ENCODE results near the gene CACNB4. TPM values are rescaled to one million over a fixed set of nuclear protein-coding genes. Genes with fewer than 3 reads are reported as not detected.

Gene CACNB4
- total and polyA plus RNA-seq, 10 of the 15 experiments (the other 5 are each of a cell fraction or from before 2014, with no cell fraction given), result 2.0 to 21.6 (median 9.3) TPM

DNA sequence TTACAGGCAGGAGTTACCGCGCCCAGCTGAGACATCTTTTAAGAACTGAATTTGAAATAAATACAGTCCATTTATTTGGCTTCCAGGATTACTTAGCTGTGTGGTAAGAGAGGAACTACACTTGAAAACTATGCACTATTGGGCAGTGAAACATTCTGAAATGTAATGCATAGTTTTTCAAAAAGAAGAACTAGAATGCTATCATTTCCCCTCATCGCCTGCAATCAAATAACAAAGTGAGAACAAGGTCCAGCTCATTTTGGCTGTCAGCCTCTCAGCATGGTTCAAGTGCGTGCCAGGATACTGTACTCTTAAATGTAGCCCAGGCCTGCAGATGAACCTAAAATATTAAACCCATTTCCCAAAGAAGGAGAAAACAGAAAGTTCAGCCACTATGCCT, 194.0 kb downstream of the CACNB4 start:
- ChIA-PET CTCF (interaction anchor here (1.2 kb wide), 1 partner anchor 9 kb away, joined by 4 read pairs; no protein-coding TSS in a partner anchor), RAD21 (ENCODE audit: unreplicated experiment) (interaction anchor here (1.3 kb wide), 1 partner anchor 27 kb away, joined by 3 read pairs; no protein-coding TSS in a partner anchor), POLR2A (no interaction called here), SMC1A (ENCODE audit: uncharacterized antibody, unreplicated experiment) (no interaction called here)
- no peaks in the 10 kb centered on the region for H3K9me3 ChIP-seq (replicated peaks; ENCODE audit: control insufficient read depth, insufficient read depth, low read length)
- H3K27ac ChIP-seq (ENCODE audit: control insufficient read depth, insufficient read depth), result no peak overlapping the region
- H3K9ac ChIP-seq (ENCODE audit: control insufficient read depth, insufficient read depth, low read length), result no peak overlapping the region
- WGBS (ENCODE audit: insufficient coverage, insufficient replicate concordance, low lambda C conversion rate, missing lambda C conversion rate), result 90% methylated on average over 4 of the region's 4 CpGs
- DNase-seq (ENCODE audit: low read depth, low spot score) (no peak), ATAC-seq (no peak), FAIRE-seq (no peak)
- in situ Hi-C loops (cut with MboI) (no loop called here), intact Hi-C loops (cut with micrococcal nuclease; ENCODE audit: unreplicated experiment) (no loop called here)
- no TSS peak for BruUV-seq (replicated peaks)
- no peaks in the 10 kb centered on the region for H4K20me1 ChIP-seq (ENCODE audit: control insufficient read depth, insufficient read depth)
- no peak overlapping the region for H3K4me2 ChIP-seq (ENCODE audit: control insufficient read depth, insufficient read depth)
- no peak overlapping the region for H2AFZ ChIP-seq (ENCODE audit: control insufficient read depth, low read depth, low read length)
- H3K36me3 ChIP-seq (ENCODE audit: control insufficient read depth in 2 of 2, insufficient read depth in 2 of 2, low read length in 1 of 2), result no peaks in the 10 kb centered on the region
- no peaks in the 10 kb centered on the region; the same call in 1 of the 2 replicates for H3K79me2 ChIP-seq (ENCODE audit: control insufficient read depth, insufficient read depth, low read length)
- peaks cover 12% of the 10 kb centered on the region for H3K4me1 ChIP-seq (ENCODE audit: control insufficient read depth, insufficient read depth, low read length)
- H3K27me3 ChIP-seq (replicated peaks in 1 of 2; ENCODE audit: control insufficient read depth in 2 of 2, insufficient read depth in 2 of 2, low read length in 1 of 2), result no peaks in the 10 kb centered on the region
- no peak overlapping the region for H3K4me3 ChIP-seq
- TF ChIP-seq JUNB (IDR thresholded peaks at IDR 0.05), result no peak
- no peak for TF ChIP-seq ZZZ3 (IDR thresholded peaks at IDR 0.05; ENCODE audit: control insufficient read depth, insufficient read length, low read depth)
- no peak for TF ChIP-seq RAD21 (IDR thresholded peaks at IDR 0.05; ENCODE audit: insufficient read depth, low read depth, low read length)
- no peak for TF ChIP-seq MXI1 (IDR thresholded peaks at IDR 0.05; ENCODE audit: low read depth, low read length)
- no peak for TF ChIP-seq SIX5 (IDR thresholded peaks at IDR 0.05; ENCODE audit: low read depth, low read length, severe bottlenecking)
- no peak for TF ChIP-seq ASH2L (IDR thresholded peaks at IDR 0.05; ENCODE audit: borderline replicate concordance, low read depth)
- TF ChIP-seq EGR1 (IDR thresholded peaks at IDR 0.05; ENCODE audit: borderline replicate concordance in 1 of 2, low read depth in 2 of 2, low read length in 2 of 2), result no peak

DNA sequence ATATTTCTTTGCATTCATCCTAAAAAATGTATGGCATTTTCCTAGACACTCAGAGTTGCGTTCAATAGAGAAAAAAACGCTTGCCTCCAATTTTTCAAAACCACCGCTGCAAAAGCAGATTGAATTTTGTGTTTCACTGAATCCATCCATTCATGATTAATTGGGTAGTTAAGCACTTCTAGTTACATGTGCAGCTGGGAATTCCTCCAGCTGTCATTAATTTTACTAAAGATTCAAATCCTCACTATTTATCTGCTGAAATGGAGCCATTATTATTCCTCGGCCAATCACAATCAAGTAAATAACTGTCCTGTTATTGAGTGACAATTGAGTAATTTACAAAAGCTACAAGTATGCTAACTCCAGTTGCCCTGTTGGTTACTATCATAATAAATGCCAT, 194.8 kb downstream of the CACNB4 start:
- FAIRE-seq, result no peak
- Histone ChIP-seq H3K27ac (ENCODE audit: control insufficient read depth, insufficient read depth) (no peak overlapping the region), H3K4me2 (ENCODE audit: control insufficient read depth, insufficient read depth) (no peak overlapping the region), H3K9ac (ENCODE audit: control insufficient read depth, insufficient read depth, low read length) (no peak overlapping the region), H4K20me1 (ENCODE audit: control insufficient read depth, insufficient read depth) (no peaks in the 10 kb centered on the region), H3K4me3 (no peak overlapping the region), H3K36me3 (ENCODE audit: control insufficient read depth in 2 of 2, insufficient read depth in 2 of 2, low read length in 1 of 2) (no peaks in the 10 kb centered on the region), H3K9me3 (replicated peaks; ENCODE audit: control insufficient read depth, insufficient read depth, low read length) (no peaks in the 10 kb centered on the region), H2AFZ (ENCODE audit: control insufficient read depth, low read depth, low read length) (no peak overlapping the region), H3K79me2 (ENCODE audit: control insufficient read depth, insufficient read depth, low read length) (no peaks in the 10 kb centered on the region; the same call in 1 of the 2 replicates), H3K4me1 (ENCODE audit: control insufficient read depth, insufficient read depth, low read length) (peaks cover 12% of the 10 kb centered on the region), H3K27me3 (replicated peaks in 1 of 2; ENCODE audit: control insufficient read depth in 2 of 2, insufficient read depth in 2 of 2, low read length in 1 of 2) (no peaks in the 10 kb centered on the region; a peak in 1 of 4 replicates)
- no TSS peak for BruUV-seq (replicated peaks)
- CTCF ChIA-PET, result no interaction called here
- intact Hi-C loops (cut with micrococcal nuclease; ENCODE audit: unreplicated experiment) (no loop called here), in situ Hi-C loops (cut with MboI) (no loop called here)
- ATAC-seq, result no peak
- SMC1A ChIA-PET (ENCODE audit: uncharacterized antibody, unreplicated experiment), result interaction anchor here (1.5 kb wide), 1 partner anchor 67 kb away, joined by 3 read pairs; no protein-coding TSS in a partner anchor
- POLR2A ChIA-PET, result no interaction called here
- DNase-seq (ENCODE audit: low read depth, low spot score), result no peak
- whole genome bisulfite sequencing (ENCODE audit: insufficient coverage, insufficient replicate concordance, low lambda C conversion rate, missing lambda C conversion rate), result 79% methylated on average over 4 of the region's 4 CpGs
- TF ChIP-seq ATF7 (IDR thresholded peaks at IDR 0.05; ENCODE audit: low read depth), result no peak
- no peak for TF ChIP-seq YBX1 (IDR thresholded peaks at IDR 0.05)
- no peak for TF ChIP-seq JUND (IDR thresholded peaks at IDR 0.05; ENCODE audit: low read depth, low read length)
- no peak for TF ChIP-seq NRF1 (conservative IDR thresholded peaks at IDR 0.05; ENCODE audit: low read depth, low read length)
- no peak for TF ChIP-seq SIN3A (IDR thresholded peaks at IDR 0.05; ENCODE audit: low read depth, low read length)
- TF ChIP-seq JUNB (IDR thresholded peaks at IDR 0.05), result no peak
- no peak for TF ChIP-seq SREBF1 (IDR thresholded peaks at IDR 0.05; ENCODE audit: low read length)
- TF ChIP-seq, protein P1, sequence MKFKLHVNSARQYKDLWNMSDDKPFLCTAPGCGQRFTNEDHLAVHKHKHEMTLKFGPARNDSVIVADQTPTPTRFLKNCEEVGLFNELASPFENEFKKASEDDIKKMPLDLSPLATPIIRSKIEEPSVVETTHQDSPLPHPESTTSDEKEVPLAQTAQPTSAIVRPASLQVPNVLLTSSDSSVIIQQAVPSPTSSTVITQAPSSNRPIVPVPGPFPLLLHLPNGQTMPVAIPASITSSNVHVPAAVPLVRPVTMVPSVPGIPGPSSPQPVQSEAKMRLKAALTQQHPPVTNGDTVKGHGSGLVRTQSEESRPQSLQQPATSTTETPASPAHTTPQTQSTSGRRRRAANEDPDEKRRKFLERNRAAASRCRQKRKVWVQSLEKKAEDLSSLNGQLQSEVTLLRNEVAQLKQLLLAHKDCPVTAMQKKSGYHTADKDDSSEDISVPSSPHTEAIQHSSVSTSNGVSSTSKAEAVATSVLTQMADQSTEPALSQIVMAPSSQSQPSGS (IDR thresholded peaks at IDR 0.05; ENCODE audit: low read length), result no peak
- TF ChIP-seq SMAD5 (IDR thresholded peaks at IDR 0.05; ENCODE audit: low read depth), result no peak
- TF ChIP-seq NFYB (IDR thresholded peaks at IDR 0.05; ENCODE audit: insufficient read depth, low read depth, low read length), result no peak
- RAD21 ChIA-PET (ENCODE audit: unreplicated experiment), result no interaction called here
